Caki2 (cell line): ENCODE data around the gene STXBP1. TPM values are rescaled to one million over a fixed set of nuclear protein-coding genes. Genes with fewer than 3 reads are reported as not detected.

Experiments used
- DNase-seq: peaks from one replicate; pipeline ENCODE4 v3.0.0-alpha.2; 2015; ENCODE audit warnings: low read depth
- in situ Hi-C: cut with HindIII; loops from 2 replicates; pipeline ENCODE4 v1.10.0; 2016; ENCODE audit warnings: low sequenced_read_pairs, low pct_unique_long_range_greater_than_20kb, mixed read lengths
- total RNA-seq: library from RNA; depleted of rRNA; stranded (reverse); fragments of >200 nt; shearing (Covaris generic); gene quantifications from 2 replicates; pipeline ENCODE4 v1.2.3, GENCODE V29; 2014; ENCODE audit warnings: low replicate concordance; rRNA removed

The STXBP1 gene
- total RNA-seq: 1.2 and 1.9 TPM in 2 replicates

- in situ Hi-C loops: no loop called here
- peak; percentile 74 for DNase-seq
These were observed at the start of gene STXBP1 for GRCh38 chr9:127611899-127612790. TSS of gene STXBP1 (plus strand) at chr9:127612277. CDS start at chr9:127612404, 127 bp downstream.

GRCh38 chr9:127562279-127562796, 49.7 kb upstream of the STXBP1 start:
- in situ Hi-C loops: no loop called here
- no peak for DNase-seq

GRCh38 chr9:127562841-127563401, 49.2 kb upstream of the STXBP1 start:
- DNase-seq: peak; percentile 54
- in situ Hi-C loops: no loop called here

GRCh38 chr9:127563579-127563978, 48.5 kb upstream of the STXBP1 start:
- in situ Hi-C loops: no loop called here
- no peak for DNase-seq

GRCh38 chr9:127565231-127565630, 46.8 kb upstream of the STXBP1 start:
- in situ Hi-C loops: no loop called here

GRCh38 chr9:127566351-127567001, 45.6 kb upstream of the STXBP1 start:
- in situ Hi-C loops: no loop called here
- DNase-seq: no peak

More at GRCh38 chr9:127565231-127565630, 46.8 kb upstream of the STXBP1 start:
- no peak for DNase-seq

- peak; percentile 71 for DNase-seq
These were observed 44.9 kb upstream of the STXBP1 start for GRCh38 chr9:127567035-127567729.

GRCh38 chr9:127567730-127568617, 44.1 kb upstream of the STXBP1 start:
- in situ Hi-C loops: no loop called here

More at GRCh38 chr9:127567035-127567729, 44.9 kb upstream of the STXBP1 start:
- in situ Hi-C loops: no loop called here

GRCh38 chr9:127568618-127568970, 43.5 kb upstream of the STXBP1 start:
- no peak for DNase-seq
- in situ Hi-C loops: no loop called here

More at GRCh38 chr9:127567730-127568617, 44.1 kb upstream of the STXBP1 start:
- no peak for DNase-seq

- peak; percentile 65 for DNase-seq
- in situ Hi-C loops: no loop called here
These were observed 42.8 kb upstream of the STXBP1 start for GRCh38 chr9:127568971-127569885.

GRCh38 chr9:127569886-127570401, 42.1 kb upstream of the STXBP1 start:
- in situ Hi-C loops: no loop called here

GRCh38 chr9:127570533-127571111, 41.5 kb upstream of the STXBP1 start:
- in situ Hi-C loops: no loop called here
- DNase-seq: peak; percentile 76

More at GRCh38 chr9:127569886-127570401, 42.1 kb upstream of the STXBP1 start:
- DNase-seq: peak; percentile 72

GRCh38 chr9:127571971-127572370, 40.1 kb upstream of the STXBP1 start:
- DNase-seq: no peak
- in situ Hi-C loops: no loop called here

GRCh38 chr9:127572961-127573721, 38.9 kb upstream of the STXBP1 start:
- in situ Hi-C loops: no loop called here
- peak; percentile 55 for DNase-seq
